HFFc6 (cell line): ENCODE measurements around the gene SRP72. TPM values are rescaled to one million over a fixed set of nuclear protein-coding genes. Genes with fewer than 3 reads are reported as not detected.

Experiments used
- DNase-seq: peaks from one replicate; pipeline ENCODE4 v3.0.0-alpha.2; 2018
- H3K27ac Mint-ChIP-seq: 2 replicates; pipeline ENCODE4 v1.8.0; 2020; ENCODE audit warnings: mild to moderate bottlenecking, mixed read lengths
- H3K27me3 Mint-ChIP-seq: 2 replicates; pipeline ENCODE4 v1.8.0; 2021; ENCODE audit warnings: mild to moderate bottlenecking, moderate library complexity, mixed read lengths; ENCODE audit not compliant: insufficient read depth
- H3K36me3 Mint-ChIP-seq: 2 replicates; pipeline ENCODE4 v1.8.0; 2021; ENCODE audit warnings: low read depth, mixed read lengths
- H3K4me1 Mint-ChIP-seq: 2 replicates; pipeline ENCODE4 v1.8.0; 2020; ENCODE audit warnings: low read depth, mixed read lengths
- H3K4me3 Mint-ChIP-seq: 2 replicates; pipeline ENCODE4 v1.8.0; 2020; ENCODE audit warnings: mild to moderate bottlenecking, moderate library complexity, mixed read lengths
- H3K9me3 Mint-ChIP-seq: 2 replicates; pipeline ENCODE4 v1.8.0; 2020; ENCODE audit warnings: mild to moderate bottlenecking, mixed read lengths
- CTCF ChIP-seq: fragments of 200-600 bp; sonication (generic); IDR thresholded peaks from 2 replicates; pipeline ENCODE4 v1.5.0; 2021; ENCODE audit warnings: antibody characterized with exemption, mild to moderate bottlenecking
- total RNA-seq, 6 experiments: library from RNA; stranded (reverse); fragmentation: NEBNext Ultra II Directional; extraction: Animal tissue kit (Norgen Biotek cat#: 25700); gene quantifications; 2 replicates in 1 of 6; 3 replicates in 5 of 6; pipeline ENCODE4 v1.2.3, GENCODE V29; 2021

The SRP72 gene
- total RNA-seq, 6 experiments from 2014 or later, result 152 to 180 (median 166) TPM

GRCh38 chr4:56531823-56532222 is 64.4 kb downstream of the SRP72 start:
- TF ChIP-seq CTCF, result no peak
- Mint-ChIP-seq H3K9me3 (no peaks in the 10 kb centered on the region), H3K4me3 (no peak overlapping the region), H3K27me3 (peaks cover 24% of the 10 kb centered on the region), H3K36me3 (no peaks in the 10 kb centered on the region), H3K4me1 (no peaks in the 10 kb centered on the region), H3K27ac (no peak overlapping the region)
- no peak for DNase-seq

DNA sequence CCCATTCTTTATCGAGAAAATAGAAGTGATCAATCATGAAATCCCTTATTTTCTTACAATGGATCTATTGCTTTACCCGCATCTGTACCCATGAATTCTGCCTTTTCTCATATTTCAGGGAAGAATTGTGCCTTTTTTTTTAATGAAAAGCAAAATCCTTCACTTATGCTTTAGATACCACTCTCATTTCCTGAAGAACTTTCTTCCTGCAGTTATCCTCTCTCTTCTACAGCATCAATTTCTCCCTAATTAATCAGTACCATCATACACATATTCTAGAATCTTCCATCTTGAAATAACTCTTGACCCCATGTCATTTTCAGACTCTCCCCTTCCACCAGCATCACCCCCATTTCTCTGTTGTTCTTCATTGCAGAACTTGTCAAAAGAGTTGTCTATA is 64.8 kb downstream of the SRP72 start:
- DNase-seq, result no peak
- Mint-ChIP-seq H3K9me3 (no peaks in the 10 kb centered on the region), H3K27ac (no peak overlapping the region), H3K4me1 (no peaks in the 10 kb centered on the region), H3K4me3 (no peak overlapping the region), H3K27me3 (peaks cover 20% of the 10 kb centered on the region), H3K36me3 (no peaks in the 10 kb centered on the region)
- TF ChIP-seq CTCF, result no peak

- TF ChIP-seq CTCF, result no peak
- no peak overlapping the region for H3K4me3 Mint-ChIP-seq
- H3K4me1 Mint-ChIP-seq, result no peaks in the 10 kb centered on the region
- H3K36me3 Mint-ChIP-seq, result no peaks in the 10 kb centered on the region
- DNase-seq, result no peak
- H3K9me3 Mint-ChIP-seq, result no peaks in the 10 kb centered on the region
- no peak overlapping the region for H3K27ac Mint-ChIP-seq
- peaks cover 10% of the 10 kb centered on the region for H3K27me3 Mint-ChIP-seq
Measured at GRCh38 chr4:56535915-56536314, 68.5 kb downstream of the SRP72 start.

DNA sequence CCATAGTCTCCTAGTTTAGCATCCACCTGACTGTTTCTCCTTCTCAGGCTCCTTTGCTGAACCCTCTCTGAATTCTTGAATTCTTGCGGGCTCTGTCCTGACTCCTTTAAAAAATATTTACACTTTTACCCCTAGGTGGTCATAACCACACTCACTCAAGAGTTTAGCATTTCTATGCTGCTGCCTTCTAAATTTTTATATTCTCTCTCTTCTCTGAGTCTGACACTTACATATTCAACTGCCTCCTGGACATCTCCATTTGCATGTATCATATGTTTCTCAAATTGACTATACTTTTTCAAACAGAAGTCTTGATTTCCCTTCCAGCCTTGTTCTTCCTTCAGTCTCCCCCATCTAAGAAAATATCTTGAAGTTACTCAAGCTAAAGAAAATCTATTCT is 69.7 kb downstream of the SRP72 start:
- no peak overlapping the region for H3K4me3 Mint-ChIP-seq
- H3K4me1 Mint-ChIP-seq, result no peaks in the 10 kb centered on the region
- no peak for DNase-seq
- H3K9me3 Mint-ChIP-seq, result no peaks in the 10 kb centered on the region
- no peak for TF ChIP-seq CTCF
- H3K27ac Mint-ChIP-seq, result no peak overlapping the region
- H3K36me3 Mint-ChIP-seq, result no peaks in the 10 kb centered on the region
- H3K27me3 Mint-ChIP-seq, result peaks cover 10% of the 10 kb centered on the region

- Mint-ChIP-seq H3K9me3 (no peaks in the 10 kb centered on the region), H3K4me1 (peaks cover 9% of the 10 kb centered on the region), H3K27ac (no peak overlapping the region), H3K36me3 (no peaks in the 10 kb centered on the region), H3K27me3 (peaks cover 10% of the 10 kb centered on the region), H3K4me3 (no peak overlapping the region)
- DNase-seq, result no peak
- TF ChIP-seq CTCF, result no peak
Measured at GRCh38 chr4:56540826-56541225, 73.4 kb downstream of the SRP72 start.

- TF ChIP-seq CTCF, result peak; percentile 99
- Mint-ChIP-seq H3K4me1 (peaks cover 9% of the 10 kb centered on the region), H3K27me3 (peaks cover 11% of the 10 kb centered on the region; the same call in 1 of the 2 replicates), H3K27ac (no peak overlapping the region), H3K36me3 (no peaks in the 10 kb centered on the region), H3K9me3 (no peaks in the 10 kb centered on the region), H3K4me3 (peak overlapping the region; percentile 78)
- DNase-seq, result peak; percentile 54
Measured at GRCh38 chr4:56544573-56545131, 77.2 kb downstream of the SRP72 start.
